HG02588 (cell line): ENCODE results near the gene FSD1L.
A peak's percentile ranks its signal among the peaks of the same experiment; 100 is the strongest.
"Not testable (repeated sequence)": the region's sequence is repeated elsewhere in the genome, so short reads cannot be mapped to it uniquely, and the experiment has no call there.

ENCODE experiments used
- ATAC-seq: cut with Tn5 transposase; IDR thresholded peaks from one replicate; pipeline ENCODE4 v1.9.1; 2021; ENCODE audit warnings: mild to moderate bottlenecking, moderate library complexity; ENCODE audit not compliant: unreplicated experiment

FSD1L gene

GRCh38 chr9:105541838-105542237 lies 94.0 kb downstream of the FSD1L start:
- ATAC-seq, result peak; percentile 96

DNA sequence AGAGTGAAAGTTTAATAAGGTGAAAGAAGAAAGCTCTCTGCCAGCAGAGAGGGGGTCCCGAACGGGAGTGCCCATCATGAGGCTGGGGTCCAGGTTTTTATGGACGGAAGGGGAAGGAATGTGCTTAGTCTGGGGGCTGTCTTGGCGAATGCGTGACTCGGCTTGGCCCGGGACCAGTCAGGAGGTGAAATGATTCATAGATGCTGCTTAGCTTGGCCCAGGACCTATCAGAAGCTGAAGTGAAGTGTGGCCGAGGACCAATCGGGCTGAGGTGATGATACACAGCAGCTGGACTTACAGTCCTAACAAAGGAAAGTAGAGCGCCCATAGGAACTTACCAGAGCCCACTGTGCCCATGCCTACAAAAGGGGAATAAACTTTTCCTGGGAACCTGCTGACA lies 106.2 kb downstream of the FSD1L start:
- no peak for ATAC-seq

DNA sequence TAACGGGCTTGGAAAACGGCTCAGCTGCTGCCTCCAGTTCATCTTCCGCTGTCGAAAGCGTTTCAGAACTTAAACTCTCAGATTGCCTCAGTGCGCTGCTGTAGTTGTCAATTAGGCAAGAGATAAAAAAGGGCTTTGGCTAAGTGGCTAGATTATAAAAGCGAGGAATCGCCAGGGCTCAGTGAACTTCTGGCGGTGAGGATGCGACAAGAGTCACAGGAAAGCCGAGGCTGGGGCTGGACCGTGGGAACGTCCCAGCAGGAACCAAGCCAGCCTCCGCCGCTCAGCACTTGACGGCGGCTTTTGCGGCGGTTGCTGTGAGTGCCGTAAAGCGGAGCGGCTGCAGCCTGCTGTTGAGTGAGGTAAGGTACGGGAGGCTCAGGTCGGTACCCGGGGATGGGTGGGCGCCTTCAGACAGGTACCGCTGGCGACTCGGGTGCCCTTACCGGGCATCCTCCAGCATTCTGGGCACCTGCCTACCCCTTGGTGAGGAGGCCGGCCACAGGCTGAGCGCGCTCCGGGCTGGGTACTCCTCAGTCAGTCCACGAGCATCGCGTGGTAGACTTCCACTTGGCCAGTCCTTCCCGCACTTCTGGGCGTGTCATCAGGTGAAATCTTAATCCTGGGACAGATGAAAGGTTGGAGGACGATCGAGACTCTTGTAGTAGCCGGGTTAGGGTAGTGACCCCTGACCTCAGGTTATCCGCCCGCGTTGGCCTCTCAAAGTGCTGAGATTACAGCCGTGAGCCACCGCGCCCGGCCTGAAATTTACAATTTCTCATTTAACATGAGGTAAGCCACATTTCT lies 110.2 kb downstream of the FSD1L start, which contains the start of gene FKTN:
Gene FKTN, plus strand, starts transcription at position 328 of the 807 bp plus-strand sequence. CDS start 16,902 bp downstream, outside the sequence.
- ATAC-seq, result peak; percentile 96

DNA sequence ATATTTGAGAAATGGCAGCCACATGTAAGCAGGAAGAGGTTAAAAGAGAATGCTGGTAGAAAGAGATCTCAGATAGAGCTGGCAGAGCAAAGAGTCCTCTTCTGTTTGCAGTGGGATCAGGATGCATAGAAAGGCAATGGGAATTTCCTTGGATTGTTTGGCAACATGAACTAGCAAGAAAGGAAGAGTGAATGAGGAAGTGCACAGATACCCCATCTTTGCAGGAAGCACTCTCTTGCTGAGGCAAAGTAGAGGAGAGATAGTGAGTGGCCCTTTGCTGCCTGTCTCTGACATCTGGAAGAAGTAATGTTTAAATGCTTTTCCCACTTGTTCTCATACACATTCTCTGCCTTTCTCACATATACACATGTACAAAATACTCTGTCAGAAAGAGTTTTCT lies 124.6 kb downstream of the FSD1L start:
- ATAC-seq, result no peak

DNA sequence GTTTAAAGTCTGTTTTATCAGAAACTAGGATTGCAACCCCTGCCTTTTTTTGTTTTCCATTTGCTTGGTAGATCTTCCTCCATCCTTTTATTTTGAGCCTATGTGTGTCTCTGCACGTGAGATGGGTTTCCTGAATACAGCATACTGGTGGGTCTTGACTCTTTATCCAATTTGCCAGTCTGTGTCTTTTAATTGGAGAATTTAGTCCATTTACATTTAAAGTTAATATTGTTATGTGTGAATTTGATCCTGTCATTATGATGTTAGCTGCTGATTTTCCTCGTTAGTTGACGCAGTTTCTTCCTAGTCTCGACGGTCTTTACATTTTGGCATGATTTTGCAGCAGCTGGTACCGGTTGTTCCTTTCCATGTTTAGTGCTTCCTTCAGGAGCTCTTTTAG lies 132.1 kb downstream of the FSD1L start:
- not testable (repeated sequence) for ATAC-seq

- ATAC-seq, result not testable (repeated sequence)
These were observed 133.7 kb downstream of the FSD1L start for GRCh38 chr9:105581550-105581949.

GRCh38 chr9:105593145-105593544 lies 145.3 kb downstream of the FSD1L start:
- ATAC-seq, result no peak
